IPS-18c (cell line): ENCODE measurements around the gene AFG1L.

Source experiments
- H3K4me3 ChIP-seq: 2 replicates; pipeline ENCODE4 v1.7.0; 2013; ENCODE audit warnings: low read depth, mild to moderate bottlenecking, low read length, moderate library complexity; ENCODE audit not compliant: insufficient read depth
- H3K9me3 ChIP-seq: one replicate; pipeline ENCODE4 v1.6.1; 2013; ENCODE audit warnings: mild to moderate bottlenecking, low read length, moderate library complexity; ENCODE audit not compliant: control insufficient read depth, insufficient read depth

AFG1L gene

GRCh38 chr6:108454356-108454755, 159.5 kb downstream of the AFG1L start:
- no peaks in the 10 kb centered on the region for H3K9me3 ChIP-seq
- H3K4me3 ChIP-seq = no peak overlapping the region

GRCh38 chr6:108455688-108456087, 160.8 kb downstream of the AFG1L start:
- Histone ChIP-seq H3K9me3 (no peaks in the 10 kb centered on the region), H3K4me3 (no peak overlapping the region)

DNA sequence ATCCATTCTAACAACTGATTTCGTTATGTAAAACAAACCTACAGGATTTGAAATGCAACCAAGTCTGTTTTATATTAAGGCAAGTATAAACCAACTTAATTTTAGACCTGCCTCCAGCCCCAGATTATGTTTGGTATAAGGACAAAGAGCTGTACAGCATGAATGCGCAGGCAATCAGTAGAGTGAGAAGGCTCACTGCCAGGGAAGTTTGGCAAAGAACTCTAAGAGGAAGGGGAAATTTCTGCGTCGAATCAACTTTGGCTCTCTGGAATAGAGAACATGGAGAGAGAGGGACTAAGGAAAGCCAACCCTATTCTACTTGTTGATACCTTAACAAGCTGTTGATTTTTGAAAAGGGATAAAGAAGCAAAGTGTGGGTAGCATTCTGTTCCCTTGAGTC, 168.9 kb downstream of the AFG1L start:
- H3K4me3 ChIP-seq = no peak overlapping the region
- H3K9me3 ChIP-seq = no peaks in the 10 kb centered on the region

- H3K4me3 ChIP-seq = no peak overlapping the region
- no peaks in the 10 kb centered on the region for H3K9me3 ChIP-seq
Observed at GRCh38 chr6:108464418-108465097, 169.7 kb downstream of the AFG1L start.

DNA sequence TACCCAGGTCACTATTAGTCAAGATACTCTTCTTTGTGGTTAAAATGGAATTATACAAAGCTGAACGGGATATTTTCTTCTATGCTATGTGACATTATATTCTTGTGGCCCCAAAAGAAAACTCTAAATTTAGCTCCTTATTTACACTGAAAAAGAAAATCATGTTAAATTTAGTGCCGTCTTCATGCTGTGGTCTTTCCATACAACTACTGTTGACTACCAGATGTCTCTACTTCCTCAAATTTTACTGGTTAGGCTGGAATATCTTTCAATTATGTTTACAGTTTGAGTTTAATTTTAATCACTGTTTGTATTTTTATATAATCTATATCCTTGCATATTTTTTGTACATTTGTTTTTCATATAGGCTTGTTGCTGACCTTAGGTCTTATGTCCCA, 170.2 kb downstream of the AFG1L start:
- Histone ChIP-seq H3K4me3 (no peak overlapping the region), H3K9me3 (no peaks in the 10 kb centered on the region)

DNA sequence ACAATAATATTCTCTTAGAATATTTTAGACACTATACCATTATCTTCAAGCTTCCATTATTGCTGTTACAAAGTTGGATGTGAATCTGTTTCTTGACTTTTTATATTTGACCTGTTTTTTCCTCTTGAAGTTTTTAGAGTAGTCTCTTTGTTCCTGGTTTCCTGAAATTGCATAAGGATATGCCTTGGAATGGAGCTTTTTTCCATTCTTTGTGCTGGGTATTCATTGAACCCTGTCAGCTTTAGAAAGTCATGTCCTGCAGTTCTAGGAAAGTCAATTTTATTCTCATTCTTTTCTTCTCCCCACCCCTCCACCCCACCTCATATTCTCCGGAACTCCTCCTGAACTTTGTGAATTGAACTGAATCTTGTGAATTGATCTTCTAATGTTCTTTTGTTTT, 173.5 kb downstream of the AFG1L start:
- Histone ChIP-seq H3K4me3 (no peak overlapping the region), H3K9me3 (no peaks in the 10 kb centered on the region)

DNA sequence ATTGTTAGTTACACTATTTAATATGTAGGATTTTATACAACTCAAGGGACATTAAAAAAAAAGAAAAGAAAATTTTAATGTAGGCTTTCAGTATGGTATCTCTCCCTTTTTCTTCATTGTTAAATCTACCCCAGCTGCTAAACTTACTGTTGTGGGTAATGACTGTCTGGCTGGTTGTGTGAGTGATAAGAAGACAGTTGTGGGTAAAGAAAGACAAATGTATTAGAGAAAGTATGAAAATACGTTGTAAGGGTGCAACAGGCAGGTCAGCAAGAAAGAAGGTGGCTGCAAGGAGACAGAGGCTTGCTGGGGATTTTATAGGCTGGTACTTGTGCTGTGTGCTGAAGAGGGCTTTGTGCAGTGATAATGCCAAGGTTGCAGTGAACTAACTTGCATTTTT, 174.5 kb downstream of the AFG1L start:
- Histone ChIP-seq H3K9me3 (no peaks in the 10 kb centered on the region), H3K4me3 (no peak overlapping the region)

DNA sequence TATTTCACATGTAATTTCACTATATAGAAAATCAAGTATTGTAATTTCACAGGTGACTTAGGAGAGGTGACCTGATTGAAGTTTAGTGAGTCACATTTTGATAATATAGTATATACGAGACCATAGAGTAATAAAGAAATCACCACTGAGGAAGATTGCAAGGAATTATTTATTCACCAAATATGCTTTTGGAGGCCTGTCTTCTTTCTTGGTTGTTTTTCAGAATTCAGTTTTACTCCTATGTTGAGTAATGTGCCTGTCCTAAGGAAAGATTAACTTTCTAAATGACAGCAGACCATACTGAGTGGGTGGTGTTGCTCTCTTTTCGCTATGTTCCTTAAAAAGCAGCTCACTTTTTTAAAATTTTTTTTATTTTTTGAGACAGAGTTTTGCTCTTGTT, 178.3 kb downstream of the AFG1L start:
- H3K4me3 ChIP-seq = no peak overlapping the region
- H3K9me3 ChIP-seq = no peaks in the 10 kb centered on the region

- Histone ChIP-seq H3K4me3 (no peak overlapping the region), H3K9me3 (no peaks in the 10 kb centered on the region)
Observed at GRCh38 chr6:108476376-108476775, 181.5 kb downstream of the AFG1L start.

GRCh38 chr6:108476847-108477430, 182.1 kb downstream of the AFG1L start:
- Histone ChIP-seq H3K4me3 (no peak overlapping the region), H3K9me3 (no peaks in the 10 kb centered on the region)

- Histone ChIP-seq H3K4me3 (no peak overlapping the region), H3K9me3 (no peaks in the 10 kb centered on the region)
Observed at GRCh38 chr6:108482559-108482958, 187.7 kb downstream of the AFG1L start.

DNA sequence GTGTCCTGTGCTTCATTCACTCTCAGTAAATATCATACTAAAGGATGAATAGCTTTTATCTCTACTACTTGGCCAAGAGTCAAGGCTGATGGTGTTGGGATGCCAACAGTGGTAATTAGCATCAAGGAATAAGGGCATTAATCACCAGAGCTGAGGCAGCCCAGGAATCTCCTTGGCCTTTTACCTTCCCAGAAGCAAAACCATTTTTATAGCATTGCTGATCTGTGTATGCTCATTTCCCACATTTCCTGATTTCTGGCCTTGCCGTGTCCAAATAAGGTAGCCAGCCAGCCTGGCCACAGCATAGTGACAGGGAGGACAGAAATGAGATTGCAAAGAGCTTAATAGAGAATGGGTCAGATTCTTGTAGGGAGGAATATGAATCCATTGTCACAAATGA, 189.2 kb downstream of the AFG1L start:
- H3K4me3 ChIP-seq = no peak overlapping the region
- no peaks in the 10 kb centered on the region for H3K9me3 ChIP-seq

- no peak overlapping the region for H3K4me3 ChIP-seq
Observed at GRCh38 chr6:108489699-108490098, 194.8 kb downstream of the AFG1L start.

GRCh38 chr6:108492131-108492766, 197.4 kb downstream of the AFG1L start:
- Histone ChIP-seq H3K9me3 (no peaks in the 10 kb centered on the region), H3K4me3 (no peak overlapping the region)

More at GRCh38 chr6:108489699-108490098, 194.8 kb downstream of the AFG1L start:
- no peaks in the 10 kb centered on the region for H3K9me3 ChIP-seq

GRCh38 chr6:108494434-108494833, 199.6 kb downstream of the AFG1L start:
- Histone ChIP-seq H3K4me3 (no peak overlapping the region), H3K9me3 (no peaks in the 10 kb centered on the region)

DNA sequence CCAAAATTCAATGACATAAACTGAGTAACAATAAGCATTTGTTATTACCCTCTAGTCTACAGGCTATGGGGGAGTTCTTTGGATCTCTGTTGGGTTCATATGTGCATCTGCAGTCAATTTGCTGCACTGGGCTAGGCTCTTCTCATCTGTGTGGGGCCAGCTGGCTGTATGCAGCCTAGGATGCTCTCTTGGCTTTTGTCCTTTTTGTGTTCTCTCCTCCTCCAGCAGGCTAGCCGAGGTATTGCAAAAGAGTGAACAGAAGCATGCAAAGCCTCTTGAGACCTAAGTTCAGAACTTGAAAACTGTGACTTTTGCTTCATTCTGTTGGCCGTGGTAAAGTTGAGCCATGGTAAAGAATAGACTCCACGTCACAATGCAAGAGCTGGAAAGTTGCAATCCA, 203.0 kb downstream of the AFG1L start:
- no peak overlapping the region for H3K4me3 ChIP-seq
- H3K9me3 ChIP-seq = no peaks in the 10 kb centered on the region

GRCh38 chr6:108501559-108501958, 206.7 kb downstream of the AFG1L start:
- Histone ChIP-seq H3K9me3 (no peaks in the 10 kb centered on the region), H3K4me3 (no peak overlapping the region)

DNA sequence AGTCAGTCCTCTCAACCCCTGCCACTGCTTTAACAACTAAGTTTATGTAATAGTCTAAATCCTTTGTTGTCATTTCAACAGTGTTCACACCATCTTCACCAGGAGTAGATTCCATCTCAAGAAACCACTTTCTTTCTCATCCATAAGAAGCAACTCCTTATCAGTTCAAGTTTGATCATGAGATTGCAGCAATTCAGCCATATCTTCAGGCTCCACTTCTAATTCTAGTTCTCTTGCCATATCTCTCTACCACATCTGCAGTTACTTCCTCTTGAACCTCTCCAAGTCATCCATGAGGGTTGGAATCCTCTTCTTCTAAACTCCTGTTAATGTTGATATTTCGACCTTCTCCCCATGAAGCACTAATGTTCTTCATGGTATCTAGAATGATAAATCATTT, 208.0 kb downstream of the AFG1L start:
- Histone ChIP-seq H3K4me3 (no peak overlapping the region), H3K9me3 (no peaks in the 10 kb centered on the region)
